ENCODE measurements around the gene GTF3C5.
"Not testable (repeated sequence)": the region's sequence is repeated elsewhere in the genome, so short reads cannot be mapped to it uniquely, and the experiment has no call there.

The GTF3C5 gene

DNA sequence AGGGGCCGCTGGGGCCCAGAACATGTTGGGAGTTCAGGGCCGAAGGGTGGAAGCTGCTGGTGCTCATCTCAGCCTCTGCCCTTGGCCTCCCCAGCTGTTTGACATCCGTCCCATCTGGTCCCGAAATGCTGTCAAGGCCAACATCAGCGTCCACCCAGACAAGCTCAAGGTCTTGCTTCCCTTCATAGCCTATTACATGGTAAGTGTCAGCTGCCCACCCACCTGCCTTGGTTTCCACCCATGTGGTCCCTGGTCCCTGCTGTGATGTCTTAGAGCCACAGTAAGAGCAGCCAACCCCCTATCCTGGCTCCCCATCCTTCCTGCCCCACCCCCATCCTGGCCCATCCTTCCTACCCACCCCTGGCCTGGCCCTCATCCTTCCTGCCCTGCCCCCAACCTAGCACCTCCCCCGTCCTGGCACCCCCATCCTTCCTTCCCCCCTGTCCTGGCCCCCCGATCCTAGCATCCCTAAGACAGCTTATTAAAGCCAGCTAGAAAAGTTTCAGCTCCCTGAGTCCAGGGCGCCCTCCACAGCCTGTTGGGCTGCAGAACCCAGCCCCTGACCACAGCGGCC is 21.3 kb downstream of the GTF3C5 start:
- no peak for DNase-seq (ENCODE audit: low read depth in 1 of 2, low spot score in 1 of 2)

DNA sequence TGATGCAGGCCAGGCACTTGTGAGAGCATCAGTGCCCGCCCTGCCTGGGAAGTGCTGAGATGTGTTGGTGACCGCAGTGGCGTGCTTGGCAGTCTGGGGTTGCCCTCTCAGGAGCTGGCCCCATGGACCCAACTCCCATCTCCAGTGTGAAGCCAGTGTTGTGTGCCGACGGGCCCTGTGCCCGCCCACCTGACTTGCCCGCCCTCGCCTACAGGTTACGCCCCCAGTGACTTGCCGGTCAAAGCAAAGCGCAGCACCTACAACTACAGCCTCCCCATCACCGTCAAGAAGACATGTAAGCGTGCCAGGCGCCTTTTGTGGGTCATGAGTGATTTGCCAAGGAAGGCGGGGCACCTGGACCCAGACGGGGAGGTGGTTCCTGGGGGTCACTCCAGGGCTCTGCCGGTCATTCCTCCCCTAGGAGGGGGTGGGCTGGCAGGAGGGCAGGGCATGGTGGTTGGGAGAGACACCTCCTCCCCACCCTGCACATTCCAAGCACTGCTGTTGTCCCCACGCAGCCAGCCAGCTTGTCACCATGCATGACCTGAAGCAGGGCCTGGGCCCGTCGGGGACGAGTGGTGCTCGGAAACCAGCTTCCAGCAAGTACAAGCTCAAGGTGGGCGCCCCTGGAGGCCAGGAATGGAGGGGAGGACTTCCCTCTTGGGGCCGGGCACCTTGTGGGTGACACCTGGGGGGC is 23.5 kb downstream of the GTF3C5 start:
- DNase-seq (ENCODE audit: low read depth in 1 of 2, low spot score in 1 of 2), result no peak

DNA sequence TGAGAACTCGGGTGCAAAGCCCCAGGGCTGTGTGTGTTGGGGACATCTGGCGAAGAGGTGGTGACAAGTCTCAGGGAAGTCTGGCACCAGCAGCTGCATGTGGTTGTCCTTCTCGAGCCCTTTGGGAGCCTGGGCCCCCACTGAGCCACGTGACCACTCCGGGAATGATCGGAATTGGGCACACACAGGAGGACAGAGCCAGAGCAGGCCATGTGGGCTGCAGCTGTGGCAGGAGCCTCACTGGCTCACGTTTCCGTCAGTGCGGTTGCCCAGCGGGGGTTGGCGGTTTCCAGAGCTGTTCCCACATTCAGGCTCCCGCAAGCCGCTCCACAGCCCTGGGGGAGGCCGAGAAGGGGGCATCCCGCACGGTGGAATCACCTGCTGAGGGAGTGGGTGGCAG is 24.2 kb downstream of the GTF3C5 start:
- no peak for DNase-seq (ENCODE audit: low read depth in 1 of 2, low spot score in 1 of 2)

DNA sequence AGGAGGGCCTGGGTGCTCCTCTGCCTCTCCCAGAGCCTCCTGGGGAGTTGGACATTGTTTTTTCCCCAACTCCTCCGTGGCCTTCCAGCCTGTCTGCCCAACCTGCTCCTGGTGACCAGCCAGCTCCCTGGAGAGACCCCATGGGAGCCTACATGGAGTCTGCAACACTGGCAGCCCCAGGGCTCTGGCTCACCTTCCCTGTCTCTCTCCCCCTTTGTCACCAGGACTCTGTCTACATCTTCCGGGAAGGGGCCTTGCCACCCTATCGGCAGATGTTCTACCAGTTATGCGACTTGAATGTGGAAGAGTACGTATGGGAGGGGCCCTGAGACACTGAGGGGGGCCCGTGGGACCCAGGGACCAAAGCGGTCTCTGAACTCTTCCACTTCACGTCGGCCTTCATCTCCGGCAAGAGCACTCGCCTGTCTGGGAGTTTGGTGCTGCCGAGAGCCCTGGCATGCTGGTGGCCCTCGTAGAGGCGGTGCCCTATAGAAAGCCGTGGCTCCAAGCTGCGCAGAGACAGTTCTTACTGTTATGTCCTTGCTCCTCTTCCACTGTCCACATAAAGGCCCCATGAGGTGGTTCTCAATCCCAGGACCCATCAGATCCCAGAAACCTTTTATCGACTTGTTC is 25.1 kb downstream of the GTF3C5 start:
- DNase-seq (ENCODE audit: low read depth in 1 of 2, low spot score in 1 of 2), result no peak

DNA sequence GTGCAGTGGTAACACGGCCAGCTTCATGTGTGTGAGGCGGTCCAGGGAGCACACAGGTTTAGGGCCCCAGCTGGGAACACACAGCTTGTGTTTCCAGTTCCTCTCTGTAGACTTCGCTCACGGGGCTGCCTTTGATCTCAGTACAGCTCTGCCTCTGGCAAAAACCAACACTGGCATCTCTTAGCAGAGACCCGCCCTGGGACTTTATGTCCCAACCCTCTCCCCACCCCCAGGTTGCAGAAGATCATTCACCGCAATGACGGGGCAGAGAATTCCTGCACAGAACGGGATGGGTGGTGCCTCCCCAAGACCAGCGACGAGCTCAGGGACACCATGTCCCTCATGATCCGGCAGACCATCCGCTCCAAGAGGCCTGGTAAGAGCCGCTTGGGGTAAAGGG is 25.7 kb downstream of the GTF3C5 start:
- no peak for DNase-seq (ENCODE audit: low read depth in 1 of 2, low spot score in 1 of 2)

DNA sequence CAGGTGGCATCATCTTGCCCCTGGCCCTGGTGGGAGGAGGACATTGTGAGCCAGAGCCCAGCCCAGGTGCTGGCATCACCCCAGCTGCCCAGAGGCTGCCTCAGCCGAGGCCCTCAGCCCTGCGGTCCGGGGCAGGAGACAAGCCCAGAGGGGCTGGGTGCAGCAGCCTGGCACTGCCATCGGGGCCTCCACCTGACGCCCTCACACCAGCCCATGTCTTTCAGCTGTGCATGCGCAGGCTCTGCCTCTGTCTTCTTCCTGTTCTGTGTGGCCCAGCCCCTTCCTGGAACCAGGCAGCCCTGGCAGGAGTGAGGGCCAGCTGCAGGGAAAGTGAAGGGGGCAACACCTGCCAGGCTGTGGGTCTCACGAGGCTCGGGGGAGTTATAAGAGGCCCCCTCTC is 26.2 kb downstream of the GTF3C5 start:
- no peak for DNase-seq (ENCODE audit: low read depth in 1 of 2, low spot score in 1 of 2)

DNA sequence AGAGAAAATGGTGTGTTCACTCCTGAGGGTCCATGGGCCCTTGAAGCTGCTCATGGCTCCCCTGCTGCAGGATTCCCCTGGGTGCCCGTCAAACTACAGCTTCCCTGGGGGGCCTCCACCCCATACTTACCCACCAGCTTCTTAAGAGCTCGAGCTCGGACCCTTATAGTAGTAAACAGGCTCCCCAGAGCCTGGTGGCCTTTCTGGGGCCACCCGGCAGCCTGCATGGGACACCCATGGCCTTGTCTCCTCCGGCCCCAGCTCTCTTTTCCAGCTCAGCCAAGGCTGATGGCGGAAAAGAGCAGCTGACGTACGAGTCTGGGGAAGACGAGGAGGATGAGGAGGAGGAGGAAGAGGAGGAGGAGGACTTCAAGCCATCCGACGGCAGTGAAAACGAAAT is 26.8 kb downstream of the GTF3C5 start:
- no peak for DNase-seq (ENCODE audit: low read depth in 1 of 2, low spot score in 1 of 2)

DNA sequence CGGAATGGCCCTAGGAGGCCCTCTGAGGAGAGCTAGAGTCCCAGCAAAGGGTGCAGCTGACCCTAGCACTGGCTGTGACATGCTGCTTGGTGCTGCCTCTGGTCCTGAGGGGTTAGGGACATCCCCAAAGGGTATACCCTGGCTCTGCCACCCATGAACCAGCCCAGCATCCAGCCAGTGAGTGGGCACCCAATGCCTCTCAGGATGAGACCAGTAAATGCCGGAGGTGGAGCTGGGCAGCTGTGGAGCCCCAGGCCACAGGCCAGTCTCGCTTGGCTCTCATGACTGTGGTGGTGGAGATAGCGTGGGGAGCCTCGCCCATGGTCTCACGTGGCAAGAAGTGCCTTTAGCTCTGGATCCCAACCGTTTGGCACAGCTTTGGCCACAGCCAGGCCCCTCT is 27.3 kb downstream of the GTF3C5 start:
- DNase-seq (ENCODE audit: low read depth in 1 of 2, low spot score in 1 of 2), result no peak

DNA sequence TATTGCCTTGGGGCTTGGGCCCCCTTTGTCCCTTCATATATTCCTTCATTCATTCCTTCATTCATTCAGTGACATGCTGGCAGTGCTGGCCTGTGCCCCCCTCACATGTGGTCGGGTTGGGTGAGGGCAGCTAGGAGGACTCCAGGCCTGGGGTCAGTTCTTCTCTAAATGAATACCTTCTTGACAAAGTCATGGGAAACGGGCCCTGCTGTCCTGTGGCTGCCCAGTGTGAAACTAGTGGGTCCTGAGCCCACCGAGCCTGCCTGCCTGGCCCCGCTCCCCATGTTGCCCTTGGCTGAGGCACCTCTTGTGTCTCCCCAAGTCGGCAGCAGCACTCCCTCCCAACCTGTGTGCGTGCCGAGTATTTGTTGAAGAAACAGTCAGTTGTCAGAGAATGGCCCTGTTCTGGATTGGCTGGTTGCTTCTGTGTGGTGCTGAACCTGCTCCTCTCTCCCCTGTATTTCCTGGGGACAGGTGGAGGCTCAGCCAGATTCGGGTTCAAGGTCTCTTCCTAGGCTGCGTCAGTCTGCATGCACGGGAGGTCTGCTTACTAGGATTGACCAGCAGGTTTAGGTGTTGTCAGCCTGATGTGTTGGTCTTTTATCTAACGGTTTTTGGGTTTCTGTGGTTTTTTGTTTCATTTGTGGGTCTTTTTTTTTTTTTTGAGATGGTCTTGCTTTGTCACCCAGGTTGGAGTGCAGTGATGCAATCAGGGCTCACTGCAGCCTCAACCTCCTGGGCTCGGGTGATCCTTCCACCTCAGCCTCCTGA is 27.9 kb downstream of the GTF3C5 start:
- no peak for DNase-seq (ENCODE audit: low read depth in 1 of 2, low spot score in 1 of 2)

DNA sequence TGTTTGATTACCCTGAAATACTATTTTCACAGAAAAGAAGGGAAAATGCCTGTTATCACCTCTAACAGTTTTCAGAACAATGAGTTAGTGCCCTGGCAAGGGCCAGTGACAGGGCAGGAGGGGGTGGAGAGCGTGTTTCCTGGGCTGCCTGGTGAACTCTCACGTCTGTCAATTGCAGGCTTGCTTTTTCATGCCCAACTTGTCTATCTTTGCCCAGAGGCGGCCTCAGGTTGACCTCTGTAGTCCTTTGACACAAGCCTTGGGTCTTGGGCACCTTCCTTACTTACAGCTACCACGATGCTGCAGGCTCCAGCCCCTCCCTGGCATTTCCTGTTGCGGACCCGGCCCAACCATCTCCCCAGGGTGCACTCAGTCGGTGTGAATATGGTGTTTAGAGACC is 28.8 kb downstream of the GTF3C5 start:
- no peak for DNase-seq (ENCODE audit: low read depth in 1 of 2, low spot score in 1 of 2)

DNA sequence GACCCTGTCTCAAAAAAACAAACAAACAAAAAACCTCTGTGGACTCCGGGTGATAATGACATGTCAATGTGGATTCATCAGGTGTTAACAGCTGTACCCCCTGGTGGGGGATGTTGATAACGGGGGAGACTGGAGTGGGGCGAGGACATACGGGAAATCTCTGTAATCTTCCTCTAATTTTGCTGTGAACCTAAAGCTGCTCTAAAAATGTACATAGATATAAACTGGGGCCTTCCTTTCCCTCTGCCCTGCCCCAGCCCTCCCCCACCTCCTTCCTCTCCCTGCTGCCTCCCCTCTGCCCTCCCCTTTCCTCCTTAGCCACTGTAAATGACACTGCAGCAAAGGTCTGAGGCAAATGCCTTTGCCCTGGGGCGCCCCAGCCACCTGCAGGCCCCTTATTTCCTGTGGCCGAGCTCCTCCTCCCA is 29.6 kb downstream of the GTF3C5 start:
- DNase-seq (ENCODE audit: low read depth in 1 of 2, low spot score in 1 of 2), result no peak

DNA sequence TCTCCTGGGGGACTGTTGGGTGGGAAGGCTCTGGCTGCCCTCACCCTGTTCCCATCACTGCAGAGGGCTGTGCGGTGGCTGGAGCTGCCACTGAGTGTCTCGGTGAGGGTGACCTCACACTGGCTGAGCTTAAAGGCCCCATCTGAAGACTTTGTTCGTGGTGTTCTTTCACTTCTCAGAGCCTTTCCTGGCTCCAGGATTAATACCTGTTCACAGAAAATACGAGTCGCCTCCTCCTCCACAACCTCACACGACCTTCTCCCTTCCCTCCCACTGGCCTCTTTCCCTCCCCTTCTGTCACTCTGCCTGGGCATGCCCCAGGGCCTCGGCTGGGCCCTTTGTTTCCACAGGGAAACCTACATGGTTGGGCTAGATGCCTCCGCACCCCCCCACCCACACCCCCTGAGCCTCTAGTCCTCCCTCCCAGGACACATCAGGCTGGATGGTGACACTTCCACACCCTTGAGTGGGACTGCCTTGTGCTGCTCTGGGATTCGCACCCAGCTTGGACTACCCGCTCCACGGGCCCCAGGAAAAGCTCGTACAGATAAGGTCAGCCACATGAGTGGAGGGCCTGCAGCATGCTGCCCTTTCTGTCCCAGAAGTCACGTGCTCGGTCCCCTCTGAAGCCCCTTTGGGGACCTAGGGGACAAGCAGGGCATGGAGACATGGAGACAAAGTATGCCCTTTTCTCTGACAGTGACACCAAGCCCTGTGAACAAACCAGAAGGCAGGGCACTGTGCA is 30.4 kb downstream of the GTF3C5 start:
- DNase-seq (ENCODE audit: low read depth in 1 of 2, low spot score in 1 of 2), result not testable (repeated sequence)

DNA sequence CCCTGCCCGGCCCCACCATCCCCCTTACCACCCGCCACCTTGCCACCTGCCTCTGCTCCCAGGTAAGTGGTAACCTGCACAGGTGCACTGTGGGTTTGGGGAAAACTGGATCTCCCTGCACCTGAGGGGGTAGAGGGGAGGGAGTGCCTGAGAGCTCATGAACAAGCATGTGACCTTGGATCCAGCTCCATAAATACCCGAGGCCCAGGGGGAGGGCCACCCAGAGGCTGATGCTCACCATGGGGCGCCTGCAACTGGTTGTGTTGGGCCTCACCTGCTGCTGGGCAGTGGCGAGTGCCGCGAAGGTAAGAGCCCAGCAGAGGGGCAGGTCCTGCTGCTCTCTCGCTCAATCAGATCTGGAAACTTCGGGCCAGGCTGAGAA is 31.0 kb downstream of the GTF3C5 start, which contains the start of gene CEL:
Gene CEL, plus strand, starts transcription at position 218 of the 382 bp plus-strand sequence. Its CDS starts 22 bp downstream, at position 240.
- DNase-seq (ENCODE audit: low read depth in 1 of 2, low spot score in 1 of 2), result not testable (repeated sequence)

DNA sequence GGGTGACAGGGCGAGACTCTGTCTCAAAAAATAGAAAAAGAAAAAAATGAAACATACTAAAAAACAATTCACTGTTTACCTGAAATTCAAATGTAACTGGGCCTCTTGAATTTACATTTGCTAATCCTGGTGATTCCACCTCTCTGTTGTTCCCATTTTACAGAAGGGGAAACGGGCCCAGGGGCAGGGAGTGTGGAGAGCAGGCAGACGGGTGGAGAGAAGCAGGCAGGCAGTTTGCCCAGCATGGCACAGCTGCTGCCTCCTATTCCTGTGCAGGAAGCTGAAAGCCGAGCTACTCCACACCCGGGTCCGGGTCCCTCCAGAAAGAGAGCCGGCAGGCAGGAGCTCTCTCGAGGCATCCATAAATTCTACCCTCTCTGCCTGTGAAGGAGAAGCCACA is 31.8 kb downstream of the GTF3C5 start:
- not testable (repeated sequence) for DNase-seq (ENCODE audit: low read depth in 1 of 2, low spot score in 1 of 2)

DNA sequence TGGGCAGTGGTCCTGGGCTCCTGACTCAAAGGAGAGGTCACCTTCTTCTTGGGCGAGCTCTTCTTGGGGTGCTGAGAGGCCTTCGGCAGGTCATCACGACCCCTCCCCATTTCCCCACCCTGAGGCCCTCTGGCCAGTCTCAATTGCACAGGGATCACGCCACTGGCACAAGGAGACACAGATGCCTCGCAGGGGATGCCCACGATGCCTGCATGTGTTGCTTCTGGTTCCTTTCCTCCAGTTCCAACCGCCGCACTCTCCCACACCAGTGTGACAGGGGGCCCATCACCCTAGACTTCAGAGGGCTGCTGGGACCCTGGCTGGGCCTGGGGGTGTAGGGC is 32.3 kb downstream of the GTF3C5 start:
- no peak for DNase-seq (ENCODE audit: low read depth in 1 of 2, low spot score in 1 of 2)

DNA sequence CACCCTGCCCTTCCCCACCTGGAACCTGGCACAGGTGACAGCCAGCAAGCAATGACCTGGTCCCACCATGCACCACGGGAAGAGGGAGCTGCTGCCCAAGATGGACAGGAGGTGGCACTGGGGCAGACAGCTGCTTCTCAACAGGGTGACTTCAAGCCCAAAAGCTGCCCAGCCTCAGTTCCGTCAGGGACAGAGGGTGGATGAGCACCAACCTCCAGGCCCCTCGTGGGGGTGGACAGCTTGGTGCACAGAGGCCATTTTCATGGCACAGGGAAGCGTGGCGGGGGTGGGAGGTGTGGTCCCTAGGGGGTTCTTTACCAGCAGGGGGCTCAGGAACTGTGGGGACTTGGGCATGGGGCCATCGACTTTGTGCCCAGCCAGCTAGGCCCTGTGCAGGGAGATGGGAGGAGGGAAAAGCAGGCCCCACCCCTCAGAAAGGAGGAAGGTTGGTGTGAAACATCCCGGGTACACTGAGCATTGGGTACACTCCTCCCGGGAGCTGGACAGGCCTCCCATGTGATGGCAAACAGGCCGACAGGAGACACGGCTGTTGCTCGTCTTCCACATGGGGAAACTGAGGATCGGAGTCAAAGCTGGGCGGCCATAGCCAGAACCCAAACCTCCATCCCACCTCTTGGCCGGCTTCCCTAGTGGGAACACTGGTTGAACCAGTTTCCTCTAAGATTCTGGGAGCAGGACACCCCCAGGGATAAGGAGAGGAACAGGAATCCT is 32.9 kb downstream of the GTF3C5 start:
- no peak for DNase-seq (ENCODE audit: low read depth in 1 of 2, low spot score in 1 of 2)

DNA sequence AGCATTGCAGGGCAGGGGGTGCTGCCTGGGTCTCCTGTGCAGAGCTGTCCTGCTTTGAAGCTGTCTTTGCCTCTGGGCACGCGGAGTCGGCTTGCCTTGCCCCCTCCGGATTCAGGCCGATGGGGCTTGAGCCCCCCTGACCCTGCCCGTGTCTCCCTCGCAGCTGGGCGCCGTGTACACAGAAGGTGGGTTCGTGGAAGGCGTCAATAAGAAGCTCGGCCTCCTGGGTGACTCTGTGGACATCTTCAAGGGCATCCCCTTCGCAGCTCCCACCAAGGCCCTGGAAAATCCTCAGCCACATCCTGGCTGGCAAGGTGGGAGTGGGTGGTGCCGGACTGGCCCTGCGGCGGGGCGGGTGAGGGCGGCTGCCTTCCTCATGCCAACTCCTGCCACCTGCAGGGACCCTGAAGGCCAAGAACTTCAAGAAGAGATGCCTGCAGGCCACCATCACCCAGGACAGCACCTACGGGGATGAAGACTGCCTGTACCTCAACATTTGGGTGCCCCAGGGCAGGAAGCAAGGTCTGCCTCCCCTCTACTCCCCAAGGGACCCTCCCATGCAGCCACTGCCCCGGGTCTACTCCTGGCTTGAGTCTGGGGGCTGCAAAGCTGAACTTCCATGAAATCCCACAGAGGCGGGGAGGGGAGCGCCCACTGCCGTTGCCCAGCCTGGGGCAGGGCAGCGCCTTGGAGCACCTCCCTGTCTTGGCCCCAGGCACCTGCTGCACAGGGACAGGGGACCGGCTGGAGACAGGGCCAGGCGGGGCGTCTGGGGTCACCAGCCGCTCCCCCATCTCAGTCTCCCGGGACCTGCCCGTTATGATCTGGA is 33.7 kb downstream of the GTF3C5 start:
- no peak for DNase-seq (ENCODE audit: low read depth in 1 of 2, low spot score in 1 of 2)

DNA sequence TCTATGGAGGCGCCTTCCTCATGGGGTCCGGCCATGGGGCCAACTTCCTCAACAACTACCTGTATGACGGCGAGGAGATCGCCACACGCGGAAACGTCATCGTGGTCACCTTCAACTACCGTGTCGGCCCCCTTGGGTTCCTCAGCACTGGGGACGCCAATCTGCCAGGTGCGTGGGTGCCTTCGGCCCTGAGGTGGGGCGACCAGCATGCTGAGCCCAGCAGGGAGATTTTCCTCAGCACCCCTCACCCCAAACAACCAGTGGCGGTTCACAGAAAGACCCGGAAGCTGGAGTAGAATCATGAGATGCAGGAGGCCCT is 34.2 kb downstream of the GTF3C5 start:
- DNase-seq (ENCODE audit: low read depth in 1 of 2, low spot score in 1 of 2), result no peak

DNA sequence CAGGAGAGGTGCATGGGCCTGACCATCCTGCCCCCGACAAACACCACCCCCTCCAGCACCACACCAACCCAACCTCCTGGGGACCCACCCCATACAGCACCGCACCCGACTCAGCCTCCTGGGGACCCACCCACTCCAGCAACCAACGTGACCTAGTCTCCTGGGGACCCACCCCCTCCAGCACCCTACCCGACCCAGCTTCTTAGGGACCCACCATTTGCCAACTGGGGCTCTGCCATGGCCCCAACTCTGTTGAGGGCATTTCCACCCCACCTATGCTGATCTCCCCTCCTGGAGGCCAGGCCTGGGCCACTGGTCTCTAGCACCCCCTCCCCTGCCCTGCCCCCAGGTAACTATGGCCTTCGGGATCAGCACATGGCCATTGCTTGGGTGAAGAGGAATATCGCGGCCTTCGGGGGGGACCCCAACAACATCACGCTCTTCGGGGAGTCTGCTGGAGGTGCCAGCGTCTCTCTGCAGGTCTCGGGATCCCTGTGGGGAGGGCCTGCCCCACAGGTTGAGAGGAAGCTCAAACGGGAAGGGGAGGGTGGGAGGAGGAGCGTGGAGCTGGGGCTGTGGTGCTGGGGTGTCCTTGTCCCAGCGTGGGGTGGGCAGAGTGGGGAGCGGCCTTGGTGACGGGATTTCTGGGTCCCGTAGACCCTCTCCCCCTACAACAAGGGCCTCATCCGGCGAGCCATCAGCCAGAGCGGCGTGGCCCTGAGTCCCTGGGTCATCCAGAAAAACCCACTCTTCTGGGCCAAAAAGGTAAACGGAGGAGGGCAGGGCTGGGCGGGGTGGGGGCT is 35.6 kb downstream of the GTF3C5 start:
- no peak for DNase-seq (ENCODE audit: low read depth in 1 of 2, low spot score in 1 of 2)

All from activated T-helper 1 cell treated with anti-CD3 and anti-CD28 coated beads, Interleukin-2, amount 50 U/mL, for 16 hours (primary cell).